ENCODE results near the gene CD101. TPM values are rescaled to one million over a fixed set of nuclear protein-coding genes. Genes with fewer than 3 reads are reported as not detected.

The CD101 gene
- total RNA-seq, 2 experiments from 2014 or later, result not detected

GRCh38 chr1:117036018-117036461 is 34.5 kb downstream of the CD101 start:
- no peaks in the 10 kb centered on the region for H3K4me1 ChIP-seq (ENCODE audit: insufficient read depth, low read length, poor library complexity, severe bottlenecking)
- intact Hi-C loops (cut with micrococcal nuclease; ENCODE audit: unreplicated experiment), result no loop called here
- no peak overlapping the region for H3K4me2 ChIP-seq (ENCODE audit: low read length)
- no peaks in the 10 kb centered on the region for H3K9me2 ChIP-seq (ENCODE audit: insufficient read depth, low read length)
- DNase-seq (ENCODE audit: low spot score), result no peak
- TF ChIP-seq CTCF (conservative IDR thresholded peaks at IDR 0.05; ENCODE audit: low read length), result no peak
- TF ChIP-seq EZH2phosphoT487 (IDR thresholded peaks at IDR 0.05; ENCODE audit: borderline replicate concordance, low read depth, low read length), result no peak
- CTCF ChIA-PET (ENCODE audit: unreplicated experiment), result no interaction called here
- H4K20me1 ChIP-seq (ENCODE audit: insufficient read depth, low read length), result no peaks in the 10 kb centered on the region
- POLR2A ChIA-PET, result no interaction called here
- BruUV-seq (replicated peaks), result no TSS peak
- H3K79me2 ChIP-seq (ENCODE audit: insufficient read depth, low read depth, low read length), result no peaks in the 10 kb centered on the region
- H3K27ac ChIP-seq (ENCODE audit: low read depth, low read length, poor library complexity, severe bottlenecking), result no peak overlapping the region
- no peaks in the 10 kb centered on the region for H3K36me3 ChIP-seq (ENCODE audit: insufficient read depth, low read length)
- H2AFZ ChIP-seq (ENCODE audit: low read length), result no peak overlapping the region
- no peak overlapping the region for H3K4me3 ChIP-seq (ENCODE audit: low read depth, low read length, poor library complexity, severe bottlenecking)
- H3K9me3 ChIP-seq (ENCODE audit: low read length), result no peaks in the 10 kb centered on the region

- DNase-seq (ENCODE audit: low spot score), result no peak
- BruUV-seq (replicated peaks), result no TSS peak
- no peak for TF ChIP-seq CTCF (conservative IDR thresholded peaks at IDR 0.05; ENCODE audit: low read length)
- TF ChIP-seq EZH2phosphoT487 (IDR thresholded peaks at IDR 0.05; ENCODE audit: borderline replicate concordance, low read depth, low read length), result no peak
- H3K9me2 ChIP-seq (ENCODE audit: insufficient read depth, low read length), result no peaks in the 10 kb centered on the region
- H3K4me3 ChIP-seq (ENCODE audit: low read depth, low read length, poor library complexity, severe bottlenecking), result no peak overlapping the region
- no peak overlapping the region for H2AFZ ChIP-seq (ENCODE audit: low read length)
- intact Hi-C loops (cut with micrococcal nuclease; ENCODE audit: unreplicated experiment), result no loop called here
- H3K9me3 ChIP-seq (ENCODE audit: low read length), result no peaks in the 10 kb centered on the region
- POLR2A ChIA-PET, result interaction anchor here (0.8 kb wide), 1 partner anchor 21 kb away, joined by 3 read pairs; no protein-coding TSS in a partner anchor
- H4K20me1 ChIP-seq (ENCODE audit: insufficient read depth, low read length), result no peaks in the 10 kb centered on the region
- no peaks in the 10 kb centered on the region; the same call in 1 of the 2 replicates for H3K36me3 ChIP-seq (ENCODE audit: insufficient read depth, low read length)
- no peak overlapping the region for H3K27ac ChIP-seq (ENCODE audit: low read depth, low read length, poor library complexity, severe bottlenecking)
- CTCF ChIA-PET (ENCODE audit: unreplicated experiment), result no interaction called here
- H3K4me1 ChIP-seq (ENCODE audit: insufficient read depth, low read length, poor library complexity, severe bottlenecking), result no peaks in the 10 kb centered on the region
- H3K79me2 ChIP-seq (ENCODE audit: insufficient read depth, low read depth, low read length), result no peaks in the 10 kb centered on the region
- H3K4me2 ChIP-seq (ENCODE audit: low read length), result no peak overlapping the region
These were observed 36.2 kb downstream of the CD101 start for GRCh38 chr1:117037802-117038201.

- no peak overlapping the region for H2AFZ ChIP-seq (ENCODE audit: low read length)
- ChIA-PET POLR2A (interaction anchor here (0.8 kb wide), 1 partner anchor 22 kb away, joined by 3 read pairs; no protein-coding TSS in a partner anchor), CTCF (ENCODE audit: unreplicated experiment) (no interaction called here)
- no peak overlapping the region for H3K4me2 ChIP-seq (ENCODE audit: low read length)
- DNase-seq (ENCODE audit: low spot score), result no peak
- no TSS peak for BruUV-seq (replicated peaks)
- no peaks in the 10 kb centered on the region for H3K4me1 ChIP-seq (ENCODE audit: insufficient read depth, low read length, poor library complexity, severe bottlenecking)
- no peaks in the 10 kb centered on the region for H3K9me3 ChIP-seq (ENCODE audit: low read length)
- H3K9me2 ChIP-seq (ENCODE audit: insufficient read depth, low read length), result no peaks in the 10 kb centered on the region
- no peak for TF ChIP-seq CTCF (conservative IDR thresholded peaks at IDR 0.05; ENCODE audit: low read length)
- TF ChIP-seq EZH2phosphoT487 (IDR thresholded peaks at IDR 0.05; ENCODE audit: borderline replicate concordance, low read depth, low read length), result no peak
- H4K20me1 ChIP-seq (ENCODE audit: insufficient read depth, low read length), result no peaks in the 10 kb centered on the region
- H3K36me3 ChIP-seq (ENCODE audit: insufficient read depth, low read length), result no peaks in the 10 kb centered on the region; the same call in 1 of the 2 replicates
- no peak overlapping the region for H3K27ac ChIP-seq (ENCODE audit: low read depth, low read length, poor library complexity, severe bottlenecking)
- H3K4me3 ChIP-seq (ENCODE audit: low read depth, low read length, poor library complexity, severe bottlenecking), result no peak overlapping the region
- H3K79me2 ChIP-seq (ENCODE audit: insufficient read depth, low read depth, low read length), result no peaks in the 10 kb centered on the region
- intact Hi-C loops (cut with micrococcal nuclease; ENCODE audit: unreplicated experiment), result no loop called here
These were observed 36.7 kb downstream of the CD101 start for GRCh38 chr1:117038236-117038635.
